Colonic mucosa (tissue), 4 donors: ENCODE measurements around the gene PCYOX1L. TPM values are rescaled to one million over a fixed set of nuclear protein-coding genes. Genes with fewer than 3 reads are reported as not detected.
"Not testable (repeated sequence)": the region's sequence is repeated elsewhere in the genome, so short reads cannot be mapped to it uniquely, and the experiment has no call there.

Experiments used
- DNase-seq: peaks from one replicate; pipeline ENCODE4 v3.0.0-alpha.2; 2020
- H3K27ac ChIP-seq: fragments of 200-600 bp; one replicate; pipeline ENCODE4 v1.8.0; 2021
- H3K27me3 ChIP-seq: fragments of 200-600 bp; one replicate; pipeline ENCODE4 v1.8.0; 2021
- H3K36me3 ChIP-seq: fragments of 200-600 bp; one replicate; pipeline ENCODE4 v1.8.0; 2021
- H3K4me1 ChIP-seq: fragments of 200-600 bp; one replicate; pipeline ENCODE4 v1.8.0; 2021; ENCODE audit warnings: mild to moderate bottlenecking
- H3K4me3 ChIP-seq: fragments of 200-600 bp; one replicate; pipeline ENCODE4 v1.8.0; 2021
- H3K9ac ChIP-seq, 2 donors: one replicate each; pipeline ENCODE4 v1.7.0; 2013; ENCODE audit warnings: control low read depth in 2 of 2, low read depth in 2 of 2, low read length in 2 of 2
- H3K9me3 ChIP-seq: fragments of 200-600 bp; one replicate; pipeline ENCODE4 v1.8.0; 2021
- intact Hi-C: fragments of 100-400 bp; cut with DNase I; formaldehyde crosslinking; loops from one replicate; pipeline ENCODE4 v1.14.1; 2022
- total RNA-seq, 2 donors: library from RNA; stranded (reverse); fragmentation: NEBNext Ultra II Directional in 1 of 2; extraction: Animal tissue kit (Norgen Biotek cat#: 25700) in 1 of 2; gene quantifications; one replicate each; pipeline ENCODE4 v1.2.1, GENCODE V29; 2021
- TF ChIP-seq, protein P1 (sequence below): fragments of 200-600 bp; IDR thresholded peaks from one replicate; pipeline ENCODE4 v1.8.0; 2022; ENCODE audit warnings: antibody characterized with exemption, mild to moderate bottlenecking
- donor health status: healthy.
- donor health status: DM: no; HTN: no; CAD: no.
- donor health status: DM: no; HTN: no; CAD: no.

PCYOX1L gene
- total RNA-seq, 2 donors from 2014 or later, result 4.0 to 10.1 TPM

DNA sequence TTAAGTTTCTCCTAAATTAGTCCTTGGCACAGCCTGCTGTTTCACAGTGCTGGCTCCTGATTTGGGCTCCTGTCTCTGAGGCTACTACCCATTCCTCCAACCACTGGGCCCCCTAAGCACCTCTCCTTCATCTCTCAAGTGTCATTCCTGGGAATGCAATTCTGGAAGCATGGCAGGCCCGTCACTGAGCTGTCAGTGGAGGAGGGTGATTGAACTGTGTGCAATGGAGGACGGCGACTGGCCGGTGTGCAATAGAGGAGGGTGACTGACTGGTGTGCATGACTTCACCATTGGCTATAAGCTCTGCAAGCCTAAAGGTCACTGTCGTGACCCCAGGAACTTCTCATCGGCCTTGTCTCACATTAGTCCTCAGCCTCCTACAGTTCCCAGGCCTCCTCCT lies 33.7 kb downstream of the PCYOX1L start:
- no peaks in the 10 kb centered on the region for H3K36me3 ChIP-seq
- H3K27ac ChIP-seq, result no peak overlapping the region
- TF ChIP-seq, protein P1, sequence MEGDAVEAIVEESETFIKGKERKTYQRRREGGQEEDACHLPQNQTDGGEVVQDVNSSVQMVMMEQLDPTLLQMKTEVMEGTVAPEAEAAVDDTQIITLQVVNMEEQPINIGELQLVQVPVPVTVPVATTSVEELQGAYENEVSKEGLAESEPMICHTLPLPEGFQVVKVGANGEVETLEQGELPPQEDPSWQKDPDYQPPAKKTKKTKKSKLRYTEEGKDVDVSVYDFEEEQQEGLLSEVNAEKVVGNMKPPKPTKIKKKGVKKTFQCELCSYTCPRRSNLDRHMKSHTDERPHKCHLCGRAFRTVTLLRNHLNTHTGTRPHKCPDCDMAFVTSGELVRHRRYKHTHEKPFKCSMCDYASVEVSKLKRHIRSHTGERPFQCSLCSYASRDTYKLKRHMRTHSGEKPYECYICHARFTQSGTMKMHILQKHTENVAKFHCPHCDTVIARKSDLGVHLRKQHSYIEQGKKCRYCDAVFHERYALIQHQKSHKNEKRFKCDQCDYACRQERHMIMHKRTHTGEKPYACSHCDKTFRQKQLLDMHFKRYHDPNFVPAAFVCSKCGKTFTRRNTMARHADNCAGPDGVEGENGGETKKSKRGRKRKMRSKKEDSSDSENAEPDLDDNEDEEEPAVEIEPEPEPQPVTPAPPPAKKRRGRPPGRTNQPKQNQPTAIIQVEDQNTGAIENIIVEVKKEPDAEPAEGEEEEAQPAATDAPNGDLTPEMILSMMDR, result no peak
- no peaks in the 10 kb centered on the region for H3K9me3 ChIP-seq
- no peaks in the 10 kb centered on the region for H3K27me3 ChIP-seq
- no peak overlapping the region for H3K4me3 ChIP-seq
- DNase-seq, result no peak
- intact Hi-C loops, result no loop called here
- no peaks in the 10 kb centered on the region for H3K4me1 ChIP-seq
- no peak overlapping the region for H3K9ac ChIP-seq

GRCh38 chr5:149392718-149393117 lies 34.9 kb downstream of the PCYOX1L start:
- DNase-seq, result no peak
- no peaks in the 10 kb centered on the region for H3K36me3 ChIP-seq
- TF ChIP-seq, protein P1, result no peak
- H3K27ac ChIP-seq, result no peak overlapping the region
- H3K4me3 ChIP-seq, result no peak overlapping the region
- H3K27me3 ChIP-seq, result no peaks in the 10 kb centered on the region
- H3K9ac ChIP-seq, result no peak overlapping the region
- intact Hi-C loops, result no loop called here
- no peaks in the 10 kb centered on the region for H3K4me1 ChIP-seq
- H3K9me3 ChIP-seq, result no peaks in the 10 kb centered on the region

DNA sequence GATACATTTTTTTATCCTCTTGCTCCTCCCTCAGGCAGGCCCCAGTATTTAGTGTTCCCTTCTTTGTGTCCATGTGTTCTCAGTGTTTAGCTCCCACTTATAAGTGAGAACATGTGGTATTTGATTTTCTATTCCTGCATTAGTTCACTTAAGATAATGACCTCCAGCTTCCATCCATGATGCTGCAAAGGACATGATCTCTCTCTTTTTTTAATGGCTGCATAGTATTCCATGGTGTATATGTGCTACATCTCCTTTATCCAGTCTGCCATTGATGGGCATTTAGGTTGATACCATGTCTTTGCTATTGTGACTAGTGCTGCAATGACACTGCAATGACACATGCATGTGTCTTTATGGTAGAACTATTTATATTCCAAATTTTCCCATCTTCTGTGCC lies 37.1 kb downstream of the PCYOX1L start:
- H3K27ac ChIP-seq, H3K4me1 ChIP-seq, DNase-seq, intact Hi-C loops, H3K4me3 ChIP-seq, H3K27me3 ChIP-seq, H3K9me3 ChIP-seq, H3K36me3 ChIP-seq, H3K9ac ChIP-seq: not testable (repeated sequence)

GRCh38 chr5:149397530-149397929 lies 39.7 kb downstream of the PCYOX1L start:
- H3K4me3 ChIP-seq, result no peak overlapping the region
- intact Hi-C loops, result no loop called here
- no peaks in the 10 kb centered on the region for H3K36me3 ChIP-seq
- no peaks in the 10 kb centered on the region for H3K27me3 ChIP-seq
- H3K27ac ChIP-seq, result no peak overlapping the region
- no peaks in the 10 kb centered on the region for H3K4me1 ChIP-seq
- H3K9ac ChIP-seq, result no peak overlapping the region
- TF ChIP-seq, protein P1, result no peak
- H3K9me3 ChIP-seq, result no peaks in the 10 kb centered on the region
- DNase-seq, result no peak

DNA sequence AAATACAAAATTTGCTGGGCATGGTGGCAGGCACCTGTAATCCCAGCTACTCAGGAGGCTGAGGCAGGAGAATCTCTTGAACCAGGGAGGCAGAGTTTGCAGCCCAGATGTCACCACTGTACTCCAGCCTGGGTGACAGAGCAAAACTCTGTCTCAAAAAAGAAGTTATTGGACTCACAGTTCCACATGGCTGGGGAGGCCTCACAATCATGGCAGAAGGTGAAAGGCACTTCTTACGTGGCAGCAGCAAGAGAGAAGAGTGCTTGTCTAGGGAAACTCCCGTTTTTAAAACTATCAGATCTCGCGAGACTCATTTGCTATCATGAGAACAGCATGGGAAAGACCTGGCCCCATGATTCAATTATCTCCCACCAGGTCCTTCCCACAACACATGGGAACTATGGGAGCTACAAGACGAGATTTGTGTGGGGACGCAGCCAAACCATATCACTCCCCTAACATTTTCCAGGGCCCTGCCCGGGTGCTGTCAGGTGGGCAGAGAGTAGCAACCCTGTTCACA lies 41.0 kb downstream of the PCYOX1L start:
- H3K4me3 ChIP-seq, H3K27me3 ChIP-seq, H3K27ac ChIP-seq, H3K9ac ChIP-seq, H3K9me3 ChIP-seq, H3K4me1 ChIP-seq, DNase-seq, intact Hi-C loops, H3K36me3 ChIP-seq: not testable (repeated sequence)

DNA sequence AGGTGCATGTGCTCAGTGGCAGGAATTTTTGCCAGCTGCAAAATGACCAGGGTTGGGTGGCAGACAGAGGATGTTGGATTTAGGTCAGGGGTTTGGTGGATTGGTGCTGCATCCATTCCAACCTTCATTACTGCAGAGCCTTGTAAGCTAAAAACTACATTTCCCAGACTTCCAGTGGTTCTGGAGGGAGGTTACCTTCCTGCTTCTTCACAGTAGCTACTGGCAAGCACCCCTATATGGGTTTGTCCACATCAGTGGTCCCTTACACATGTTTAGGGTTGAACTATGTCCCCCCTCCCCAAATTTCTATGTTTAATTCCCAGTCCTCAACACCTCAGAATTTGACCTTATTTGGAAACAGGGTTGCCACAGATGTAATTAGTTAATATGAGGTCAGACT lies 41.9 kb downstream of the PCYOX1L start:
- no peak for DNase-seq
- Histone ChIP-seq H3K9ac (no peak overlapping the region), H3K4me1 (no peaks in the 10 kb centered on the region), H3K36me3 (no peaks in the 10 kb centered on the region), H3K27me3 (no peaks in the 10 kb centered on the region), H3K9me3 (no peaks in the 10 kb centered on the region), H3K4me3 (no peak overlapping the region), H3K27ac (peak overlapping the region; percentile 1)
- TF ChIP-seq, protein P1, result no peak
- intact Hi-C loops, result no loop called here
